ENCODE data around the gene UBE3B.

DNA sequence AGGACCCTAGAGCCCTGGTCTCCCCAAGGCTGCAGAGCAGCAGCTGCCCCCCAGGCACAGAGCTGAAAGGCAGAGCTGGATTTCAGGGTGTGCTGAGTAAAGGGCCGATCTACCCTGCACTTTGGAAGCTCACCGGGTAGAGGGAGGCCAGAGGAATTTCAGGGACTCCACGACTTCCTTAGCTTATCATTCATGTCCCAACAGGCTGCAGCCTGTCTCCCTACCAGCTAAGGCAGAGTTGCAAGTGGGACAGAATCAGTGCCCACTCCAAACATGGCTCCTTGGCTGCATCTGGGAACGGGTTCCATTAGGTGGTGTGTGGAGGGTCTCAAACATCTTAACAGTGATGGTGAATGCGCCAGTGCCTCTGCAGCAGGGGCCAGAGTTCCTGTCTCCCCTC is 68.4 kb downstream of the UBE3B start:
- TF ChIP-seq, protein P1, sequence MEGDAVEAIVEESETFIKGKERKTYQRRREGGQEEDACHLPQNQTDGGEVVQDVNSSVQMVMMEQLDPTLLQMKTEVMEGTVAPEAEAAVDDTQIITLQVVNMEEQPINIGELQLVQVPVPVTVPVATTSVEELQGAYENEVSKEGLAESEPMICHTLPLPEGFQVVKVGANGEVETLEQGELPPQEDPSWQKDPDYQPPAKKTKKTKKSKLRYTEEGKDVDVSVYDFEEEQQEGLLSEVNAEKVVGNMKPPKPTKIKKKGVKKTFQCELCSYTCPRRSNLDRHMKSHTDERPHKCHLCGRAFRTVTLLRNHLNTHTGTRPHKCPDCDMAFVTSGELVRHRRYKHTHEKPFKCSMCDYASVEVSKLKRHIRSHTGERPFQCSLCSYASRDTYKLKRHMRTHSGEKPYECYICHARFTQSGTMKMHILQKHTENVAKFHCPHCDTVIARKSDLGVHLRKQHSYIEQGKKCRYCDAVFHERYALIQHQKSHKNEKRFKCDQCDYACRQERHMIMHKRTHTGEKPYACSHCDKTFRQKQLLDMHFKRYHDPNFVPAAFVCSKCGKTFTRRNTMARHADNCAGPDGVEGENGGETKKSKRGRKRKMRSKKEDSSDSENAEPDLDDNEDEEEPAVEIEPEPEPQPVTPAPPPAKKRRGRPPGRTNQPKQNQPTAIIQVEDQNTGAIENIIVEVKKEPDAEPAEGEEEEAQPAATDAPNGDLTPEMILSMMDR (IDR thresholded peaks at IDR 0.05; ENCODE audit: insufficient read depth, low read length), result no peak
- TF ChIP-seq GABPA (IDR thresholded peaks at IDR 0.05; ENCODE audit: low read depth) (no peak), POLR2AphosphoS5 (IDR thresholded peaks at IDR 0.05; ENCODE audit: low read depth) (no peak), REST (IDR thresholded peaks at IDR 0.05; ENCODE audit: insufficient replicate concordance, low read depth) (no peak), SPI1 (IDR thresholded peaks at IDR 0.05; ENCODE audit: borderline replicate concordance, low read depth) (no peak)
